ENCODE data around the gene TLX3.

TLX3 gene

GRCh38 chr5:171308453-171309275, at the start of gene TLX3:
TLX3 (plus strand) TSS chr5:171309248; CDS start chr5:171309366, 118 bp downstream.
- DNase-seq (ENCODE audit: insufficient read length, low spot score) (no peak), FAIRE-seq (no peak)
- TF ChIP-seq, protein P1, sequence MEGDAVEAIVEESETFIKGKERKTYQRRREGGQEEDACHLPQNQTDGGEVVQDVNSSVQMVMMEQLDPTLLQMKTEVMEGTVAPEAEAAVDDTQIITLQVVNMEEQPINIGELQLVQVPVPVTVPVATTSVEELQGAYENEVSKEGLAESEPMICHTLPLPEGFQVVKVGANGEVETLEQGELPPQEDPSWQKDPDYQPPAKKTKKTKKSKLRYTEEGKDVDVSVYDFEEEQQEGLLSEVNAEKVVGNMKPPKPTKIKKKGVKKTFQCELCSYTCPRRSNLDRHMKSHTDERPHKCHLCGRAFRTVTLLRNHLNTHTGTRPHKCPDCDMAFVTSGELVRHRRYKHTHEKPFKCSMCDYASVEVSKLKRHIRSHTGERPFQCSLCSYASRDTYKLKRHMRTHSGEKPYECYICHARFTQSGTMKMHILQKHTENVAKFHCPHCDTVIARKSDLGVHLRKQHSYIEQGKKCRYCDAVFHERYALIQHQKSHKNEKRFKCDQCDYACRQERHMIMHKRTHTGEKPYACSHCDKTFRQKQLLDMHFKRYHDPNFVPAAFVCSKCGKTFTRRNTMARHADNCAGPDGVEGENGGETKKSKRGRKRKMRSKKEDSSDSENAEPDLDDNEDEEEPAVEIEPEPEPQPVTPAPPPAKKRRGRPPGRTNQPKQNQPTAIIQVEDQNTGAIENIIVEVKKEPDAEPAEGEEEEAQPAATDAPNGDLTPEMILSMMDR (IDR thresholded peaks at IDR 0.05; ENCODE audit: insufficient read depth, missing control alignments), result no peak

GRCh38 chr5:171261361-171261760, 47.7 kb upstream of the TLX3 start:
- DNase-seq (ENCODE audit: insufficient read length, low spot score), result no peak
- TF ChIP-seq, protein P1 (IDR thresholded peaks at IDR 0.05; ENCODE audit: insufficient read depth, missing control alignments), result no peak
- FAIRE-seq, result no peak

GRCh38 chr5:171261904-171262303, 47.1 kb upstream of the TLX3 start:
- TF ChIP-seq, protein P1 (IDR thresholded peaks at IDR 0.05; ENCODE audit: insufficient read depth, missing control alignments), result no peak
- FAIRE-seq (no peak), DNase-seq (ENCODE audit: insufficient read length, low spot score) (no peak)

DNA sequence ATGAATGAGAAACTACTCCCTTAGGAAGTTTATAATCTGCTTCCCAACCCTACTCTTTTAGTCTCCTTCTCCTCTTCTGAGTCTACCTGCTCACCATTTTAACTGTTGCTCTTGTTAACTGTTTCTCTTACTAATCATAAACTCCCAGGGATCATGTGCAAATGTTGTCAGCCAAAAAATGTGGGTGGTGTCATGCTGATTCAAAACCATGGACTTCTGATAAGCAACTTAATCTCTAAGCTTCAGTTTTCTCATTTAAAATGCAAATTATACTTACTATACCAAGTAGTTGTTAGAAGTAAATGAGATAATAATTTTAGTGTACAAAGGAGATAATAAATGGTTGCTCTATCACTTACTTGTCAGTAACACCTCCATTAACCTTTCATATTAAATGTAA, 45.9 kb upstream of the TLX3 start:
- no peak for DNase-seq (ENCODE audit: insufficient read length, low spot score)
- FAIRE-seq, result no peak
- TF ChIP-seq, protein P1 (IDR thresholded peaks at IDR 0.05; ENCODE audit: insufficient read depth, missing control alignments), result no peak

DNA sequence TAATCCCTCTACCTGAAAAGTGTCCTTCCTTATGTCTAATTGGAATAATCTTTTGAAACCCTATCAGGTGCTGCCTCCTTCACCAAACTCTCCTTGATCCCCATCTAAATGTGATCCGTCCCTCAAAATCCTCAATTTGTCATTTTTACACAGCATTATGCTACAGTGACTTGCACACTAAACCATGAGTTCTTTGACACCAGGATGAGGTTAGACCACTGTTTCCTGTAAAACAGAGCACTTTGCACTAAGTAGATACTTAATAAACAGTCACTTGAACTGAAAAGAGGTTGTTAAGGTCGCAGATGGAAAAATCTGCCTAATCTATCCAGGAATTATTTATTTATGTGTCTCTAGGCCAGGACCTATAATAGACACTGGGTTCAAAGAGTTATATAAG, 44.2 kb upstream of the TLX3 start:
- DNase-seq (ENCODE audit: insufficient read length, low spot score) (no peak), FAIRE-seq (no peak)
- TF ChIP-seq, protein P1 (IDR thresholded peaks at IDR 0.05; ENCODE audit: insufficient read depth, missing control alignments), result no peak

DNA sequence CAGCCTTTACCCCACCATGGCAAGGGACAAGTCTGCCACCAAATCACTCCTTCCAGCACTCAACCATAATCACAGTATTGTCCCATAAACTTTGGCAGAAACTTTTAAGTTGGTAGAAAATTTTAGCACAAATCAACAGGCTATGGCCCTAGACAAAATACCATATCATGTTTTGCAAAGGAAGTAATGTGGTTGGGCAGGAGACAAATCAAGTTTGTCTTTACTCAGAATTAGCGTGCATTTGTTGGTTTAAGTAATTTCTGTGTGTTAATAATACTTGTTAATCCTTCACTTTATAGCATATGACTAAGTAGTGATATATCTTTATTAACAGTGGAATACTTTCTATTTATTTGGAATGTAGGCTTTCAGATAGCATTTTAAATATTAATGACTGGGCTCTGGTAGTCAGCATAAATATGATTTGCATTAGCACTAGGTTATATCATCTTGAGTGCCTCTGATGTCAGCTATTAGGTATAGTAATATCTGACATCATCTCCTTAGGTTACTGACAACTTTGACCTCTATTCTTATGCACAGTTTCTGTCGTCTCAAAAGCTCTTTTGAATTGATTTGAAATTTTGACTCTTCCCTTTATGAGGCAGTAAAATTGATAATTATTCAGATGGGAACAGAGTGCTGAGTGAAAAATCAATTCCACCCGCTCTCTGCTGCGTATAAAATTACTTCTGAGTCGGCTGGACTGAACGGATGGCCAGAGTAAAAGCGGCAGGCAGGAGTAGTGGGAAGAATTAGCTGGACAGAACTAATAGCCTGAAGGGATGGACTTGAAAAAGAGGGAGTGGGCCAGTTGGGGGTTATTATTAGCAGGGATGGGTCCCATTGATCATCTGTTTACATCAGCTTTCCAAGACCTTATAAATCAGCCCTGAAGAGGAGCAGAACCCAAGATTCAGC, 40.1 kb upstream of the TLX3 start:
- no peak for FAIRE-seq
- no peak for DNase-seq (ENCODE audit: insufficient read length, low spot score)
- TF ChIP-seq, protein P1 (IDR thresholded peaks at IDR 0.05; ENCODE audit: insufficient read depth, missing control alignments), result no peak
